ENCODE data around the gene KRT77.
"Not testable (repeated sequence)": the region's sequence is repeated elsewhere in the genome, so short reads cannot be mapped to it uniquely, and the experiment has no call there.

Gene KRT77

GRCh38 chr12:52726451-52726850 is 23.1 kb upstream of the KRT77 start:
- no peaks in the 10 kb centered on the region for H3K36me3 ChIP-seq (ENCODE audit: control insufficient read depth, insufficient read depth, low read length)
- H3K27ac ChIP-seq (ENCODE audit: insufficient read depth, low read length, poor library complexity, severe bottlenecking): no peak overlapping the region
- H3K4me3 ChIP-seq (ENCODE audit: insufficient read depth, low read depth, low read length, poor library complexity, severe bottlenecking): no peak overlapping the region

GRCh38 chr12:52724384-52724783 is 21.1 kb upstream of the KRT77 start:
- no peaks in the 10 kb centered on the region for H3K27me3 ChIP-seq (replicated peaks; ENCODE audit: control insufficient read depth, insufficient read depth, low read length, poor library complexity, severe bottlenecking)

More at GRCh38 chr12:52726451-52726850, 23.1 kb upstream of the KRT77 start:
- Histone ChIP-seq H3K4me1 (ENCODE audit: control insufficient read depth, insufficient read depth, low read length, poor library complexity, severe bottlenecking) (no peaks in the 10 kb centered on the region), H3K9me3 (ENCODE audit: control insufficient read depth, low read length) (no peaks in the 10 kb centered on the region), H3K27me3 (replicated peaks; ENCODE audit: control insufficient read depth, insufficient read depth, low read length, poor library complexity, severe bottlenecking) (no peaks in the 10 kb centered on the region)
- no peak for DNase-seq

GRCh38 chr12:52722680-52723079 is 19.4 kb upstream of the KRT77 start:
- H3K27me3 ChIP-seq (replicated peaks; ENCODE audit: control insufficient read depth, insufficient read depth, low read length, poor library complexity, severe bottlenecking): no peaks in the 10 kb centered on the region
- no peaks in the 10 kb centered on the region for H3K9me3 ChIP-seq (ENCODE audit: control insufficient read depth, low read length)
- no peak for DNase-seq
- H3K4me1 ChIP-seq (ENCODE audit: control insufficient read depth, insufficient read depth, low read length, poor library complexity, severe bottlenecking): no peaks in the 10 kb centered on the region
- H3K36me3 ChIP-seq (ENCODE audit: control insufficient read depth, insufficient read depth, low read length): no peaks in the 10 kb centered on the region
- no peak overlapping the region for H3K27ac ChIP-seq (ENCODE audit: insufficient read depth, low read length, poor library complexity, severe bottlenecking)
- no peak overlapping the region for H3K4me3 ChIP-seq (ENCODE audit: insufficient read depth, low read depth, low read length, poor library complexity, severe bottlenecking)

More at GRCh38 chr12:52724384-52724783, 21.1 kb upstream of the KRT77 start:
- no peaks in the 10 kb centered on the region for H3K9me3 ChIP-seq (ENCODE audit: control insufficient read depth, low read length)
- no peak for DNase-seq
- H3K36me3 ChIP-seq (ENCODE audit: control insufficient read depth, insufficient read depth, low read length): no peaks in the 10 kb centered on the region
- no peaks in the 10 kb centered on the region for H3K4me1 ChIP-seq (ENCODE audit: control insufficient read depth, insufficient read depth, low read length, poor library complexity, severe bottlenecking)
- H3K4me3 ChIP-seq (ENCODE audit: insufficient read depth, low read depth, low read length, poor library complexity, severe bottlenecking): no peak overlapping the region
- H3K27ac ChIP-seq (ENCODE audit: insufficient read depth, low read length, poor library complexity, severe bottlenecking): no peak overlapping the region

GRCh38 chr12:52721838-52722470 is 18.6 kb upstream of the KRT77 start:
- Histone ChIP-seq H3K27ac (ENCODE audit: insufficient read depth, low read length, poor library complexity, severe bottlenecking) (no peak overlapping the region), H3K4me3 (ENCODE audit: insufficient read depth, low read depth, low read length, poor library complexity, severe bottlenecking) (no peak overlapping the region), H3K36me3 (ENCODE audit: control insufficient read depth, insufficient read depth, low read length) (no peaks in the 10 kb centered on the region), H3K9me3 (ENCODE audit: control insufficient read depth, low read length) (no peaks in the 10 kb centered on the region), H3K27me3 (replicated peaks; ENCODE audit: control insufficient read depth, insufficient read depth, low read length, poor library complexity, severe bottlenecking) (no peaks in the 10 kb centered on the region), H3K4me1 (ENCODE audit: control insufficient read depth, insufficient read depth, low read length, poor library complexity, severe bottlenecking) (no peaks in the 10 kb centered on the region)
- no peak for DNase-seq

GRCh38 chr12:52720365-52720886 is 17.1 kb upstream of the KRT77 start:
- Histone ChIP-seq H3K9me3 (ENCODE audit: control insufficient read depth, low read length) (no peaks in the 10 kb centered on the region), H3K27me3 (replicated peaks; ENCODE audit: control insufficient read depth, insufficient read depth, low read length, poor library complexity, severe bottlenecking) (no peaks in the 10 kb centered on the region), H3K4me1 (ENCODE audit: control insufficient read depth, insufficient read depth, low read length, poor library complexity, severe bottlenecking) (no peaks in the 10 kb centered on the region), H3K36me3 (ENCODE audit: control insufficient read depth, insufficient read depth, low read length) (no peaks in the 10 kb centered on the region), H3K4me3 (ENCODE audit: insufficient read depth, low read depth, low read length, poor library complexity, severe bottlenecking) (no peak overlapping the region), H3K27ac (ENCODE audit: insufficient read depth, low read length, poor library complexity, severe bottlenecking) (no peak overlapping the region)
- DNase-seq: no peak

GRCh38 chr12:52716061-52716460 is 12.7 kb upstream of the KRT77 start:
- Histone ChIP-seq H3K27me3 (replicated peaks; ENCODE audit: control insufficient read depth, insufficient read depth, low read length, poor library complexity, severe bottlenecking) (peaks cover 15% of the 10 kb centered on the region), H3K4me3 (ENCODE audit: insufficient read depth, low read depth, low read length, poor library complexity, severe bottlenecking) (no peak overlapping the region)
- DNase-seq: no peak

GRCh38 chr12:52715416-52715815 is 12.1 kb upstream of the KRT77 start:
- DNase-seq: no peak
- Histone ChIP-seq H3K36me3 (ENCODE audit: control insufficient read depth, insufficient read depth, low read length) (no peaks in the 10 kb centered on the region), H3K27ac (ENCODE audit: insufficient read depth, low read length, poor library complexity, severe bottlenecking) (no peak overlapping the region), H3K4me3 (ENCODE audit: insufficient read depth, low read depth, low read length, poor library complexity, severe bottlenecking) (no peak overlapping the region), H3K27me3 (replicated peaks; ENCODE audit: control insufficient read depth, insufficient read depth, low read length, poor library complexity, severe bottlenecking) (peaks cover 15% of the 10 kb centered on the region), H3K9me3 (ENCODE audit: control insufficient read depth, low read length) (no peaks in the 10 kb centered on the region), H3K4me1 (ENCODE audit: control insufficient read depth, insufficient read depth, low read length, poor library complexity, severe bottlenecking) (peaks cover 4% of the 10 kb centered on the region)

More at GRCh38 chr12:52716061-52716460, 12.7 kb upstream of the KRT77 start:
- H3K36me3 ChIP-seq (ENCODE audit: control insufficient read depth, insufficient read depth, low read length): no peaks in the 10 kb centered on the region
- H3K27ac ChIP-seq (ENCODE audit: insufficient read depth, low read length, poor library complexity, severe bottlenecking): no peak overlapping the region
- H3K9me3 ChIP-seq (ENCODE audit: control insufficient read depth, low read length): no peaks in the 10 kb centered on the region
- peaks cover 4% of the 10 kb centered on the region for H3K4me1 ChIP-seq (ENCODE audit: control insufficient read depth, insufficient read depth, low read length, poor library complexity, severe bottlenecking)

GRCh38 chr12:52714887-52715281 is 11.6 kb upstream of the KRT77 start:
- Histone ChIP-seq H3K27me3 (replicated peaks; ENCODE audit: control insufficient read depth, insufficient read depth, low read length, poor library complexity, severe bottlenecking) (peaks cover 15% of the 10 kb centered on the region), H3K4me1 (ENCODE audit: control insufficient read depth, insufficient read depth, low read length, poor library complexity, severe bottlenecking) (peaks cover 4% of the 10 kb centered on the region), H3K27ac (ENCODE audit: insufficient read depth, low read length, poor library complexity, severe bottlenecking) (no peak overlapping the region), H3K36me3 (ENCODE audit: control insufficient read depth, insufficient read depth, low read length) (no peaks in the 10 kb centered on the region), H3K4me3 (ENCODE audit: insufficient read depth, low read depth, low read length, poor library complexity, severe bottlenecking) (no peak overlapping the region), H3K9me3 (ENCODE audit: control insufficient read depth, low read length) (no peaks in the 10 kb centered on the region)
- DNase-seq: no peak

GRCh38 chr12:52713960-52714886 is 10.9 kb upstream of the KRT77 start:
- no peak overlapping the region for H3K27ac ChIP-seq (ENCODE audit: insufficient read depth, low read length, poor library complexity, severe bottlenecking)
- H3K36me3 ChIP-seq (ENCODE audit: control insufficient read depth, insufficient read depth, low read length): no peaks in the 10 kb centered on the region
- DNase-seq: no peak
- H3K27me3 ChIP-seq (replicated peaks; ENCODE audit: control insufficient read depth, insufficient read depth, low read length, poor library complexity, severe bottlenecking): peaks cover 15% of the 10 kb centered on the region
- no peaks in the 10 kb centered on the region for H3K9me3 ChIP-seq (ENCODE audit: control insufficient read depth, low read length)
- peak overlapping the region; percentile 44 for H3K4me3 ChIP-seq (ENCODE audit: insufficient read depth, low read depth, low read length, poor library complexity, severe bottlenecking)
- peaks cover 4% of the 10 kb centered on the region for H3K4me1 ChIP-seq (ENCODE audit: control insufficient read depth, insufficient read depth, low read length, poor library complexity, severe bottlenecking)

- not testable (repeated sequence) for H3K4me3 ChIP-seq (ENCODE audit: insufficient read depth, low read depth, low read length, poor library complexity, severe bottlenecking); H3K4me1 ChIP-seq (ENCODE audit: control insufficient read depth, insufficient read depth, low read length, poor library complexity, severe bottlenecking); DNase-seq; H3K27ac ChIP-seq (ENCODE audit: insufficient read depth, low read length, poor library complexity, severe bottlenecking); H3K9me3 ChIP-seq (ENCODE audit: control insufficient read depth, low read length); H3K36me3 ChIP-seq (ENCODE audit: control insufficient read depth, insufficient read depth, low read length)
- peaks cover 15% of the 10 kb centered on the region for H3K27me3 ChIP-seq (replicated peaks; ENCODE audit: control insufficient read depth, insufficient read depth, low read length, poor library complexity, severe bottlenecking)
These were observed 8.8 kb upstream of the KRT77 start for GRCh38 chr12:52712122-52712521.

Data from effector memory CD4-positive, alpha-beta T cell (primary cell).